HEK293T (cell line): ENCODE results near the gene RBFOX1.

Experiments
- FOXA1 ChIP-seq: fragments of 450-650 bp; IDR thresholded peaks from 2 replicates; pipeline ENCODE4 v1.6.1; 2016; ENCODE audit warnings: mild to moderate bottlenecking
- HDGF ChIP-seq: fragments of 450-650 bp; IDR thresholded peaks from 2 replicates; pipeline ENCODE4 v1.6.1; 2017; ENCODE audit warnings: antibody characterized with exemption, borderline replicate concordance
- L3MBTL2 ChIP-seq: fragments of 450-650 bp; conservative IDR thresholded peaks from 2 replicates; pipeline ENCODE4 v1.6.1; 2016; ENCODE audit warnings: mild to moderate bottlenecking
- SP1 ChIP-seq: fragments of 450-650 bp; IDR thresholded peaks from 2 replicates; pipeline ENCODE4 v1.6.1; 2017
- SUZ12 ChIP-seq: fragments of 450-650 bp; IDR thresholded peaks from 2 replicates; pipeline ENCODE4 v1.6.1; 2016; ENCODE audit warnings: mild to moderate bottlenecking
- ZNF384 ChIP-seq: fragments of 450-650 bp; IDR thresholded peaks from 2 replicates; pipeline ENCODE4 v1.6.1; 2016

DNA sequence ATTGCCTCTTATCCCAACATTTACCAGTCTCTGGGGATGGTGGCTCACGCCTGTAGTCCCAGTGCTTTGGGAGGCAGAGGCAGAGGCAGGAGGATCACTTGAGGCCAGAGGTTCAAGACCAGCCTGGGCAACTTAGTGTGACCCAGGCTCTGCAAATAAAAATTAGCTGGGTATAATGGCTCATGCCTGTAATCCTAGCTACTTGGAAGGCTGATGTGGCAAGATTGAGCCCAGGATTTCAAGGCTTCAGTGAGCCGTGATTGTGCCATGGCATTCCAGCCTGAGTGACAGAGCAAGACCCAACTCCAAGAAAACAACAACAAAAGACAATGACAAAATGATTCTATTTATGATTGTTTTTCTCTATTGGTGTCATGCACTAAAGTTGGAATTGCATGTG is 244.9 kb downstream of the RBFOX1 start:
- TF ChIP-seq SP1 (no peak), FOXA1 (no peak), HDGF (no peak), L3MBTL2 (no peak), SUZ12 (no peak), ZNF384 (no peak)
